Forelimb muscle (tissue), 1 donor: ENCODE measurements around the gene DLG4. TPM values are rescaled to one million over a fixed set of nuclear protein-coding genes. Genes with fewer than 3 reads are reported as not detected.

ENCODE experiments used
- DNase-seq: peaks from one replicate; pipeline ENCODE4 v3.0.0-alpha.2; 2013; ENCODE audit warnings: low read depth
- polyA plus RNA-seq: library from polyadenylated mRNA; unstranded; fragments of 120-200 nt; gene quantifications from one replicate; pipeline ENCODE4 v1.2.1, GENCODE V29; 2013; ENCODE audit not compliant: insufficient read length

Gene DLG4
- polyA plus RNA-seq, 1 donor = 18.0 TPM

GRCh38 chr17:7214300-7215135 is 5.1 kb downstream of the DLG4 start:
- DNase-seq = peak; percentile 90

- peak; percentile 84 for DNase-seq
Measured at GRCh38 chr17:7213895-7214299, 5.7 kb downstream of the DLG4 start.

- DNase-seq = no peak
Measured at GRCh38 chr17:7211491-7212273, 8.0 kb downstream of the DLG4 start.

- DNase-seq = no peak
Measured at GRCh38 chr17:7208754-7209460, 10.7 kb downstream of the DLG4 start.

GRCh38 chr17:7208027-7208571 is 11.5 kb downstream of the DLG4 start:
- no peak for DNase-seq

GRCh38 chr17:7207120-7208001 is 12.3 kb downstream of the DLG4 start:
- no peak for DNase-seq

- DNase-seq = no peak
Measured at GRCh38 chr17:7205561-7205960, 14.1 kb downstream of the DLG4 start.

GRCh38 chr17:7204828-7205461 is 14.7 kb downstream of the DLG4 start:
- no peak for DNase-seq

- DNase-seq = no peak
Measured at GRCh38 chr17:7204336-7204735, 15.3 kb downstream of the DLG4 start.

- no peak for DNase-seq
Measured at GRCh38 chr17:7203391-7203790, 16.2 kb downstream of the DLG4 start.

- no peak for DNase-seq
Measured at GRCh38 chr17:7196651-7197401, 22.8 kb downstream of the DLG4 start.

- no peak for DNase-seq
Measured at GRCh38 chr17:7195971-7196370, 23.7 kb downstream of the DLG4 start.

GRCh38 chr17:7192271-7192937 is 27.2 kb downstream of the DLG4 start:
- no peak for DNase-seq

- DNase-seq = no peak
Measured at GRCh38 chr17:7191571-7192270, 27.9 kb downstream of the DLG4 start.

- no peak for DNase-seq
Measured at GRCh38 chr17:7191069-7191468, 28.6 kb downstream of the DLG4 start.

- no peak for DNase-seq
Measured at GRCh38 chr17:7190276-7190917, 29.2 kb downstream of the DLG4 start.

GRCh38 chr17:7186241-7186640 is 33.4 kb downstream of the DLG4 start:
- DNase-seq = no peak

GRCh38 chr17:7184647-7185046 is 35.0 kb downstream of the DLG4 start:
- no peak for DNase-seq
